Measurements from ENCODE around the gene BCL2L13. TPM values are rescaled to one million over a fixed set of nuclear protein-coding genes. Genes with fewer than 3 reads are reported as not detected.

Gene BCL2L13
- total RNA-seq, 1 donor from 2014 or later, result 42.6 TPM

DNA sequence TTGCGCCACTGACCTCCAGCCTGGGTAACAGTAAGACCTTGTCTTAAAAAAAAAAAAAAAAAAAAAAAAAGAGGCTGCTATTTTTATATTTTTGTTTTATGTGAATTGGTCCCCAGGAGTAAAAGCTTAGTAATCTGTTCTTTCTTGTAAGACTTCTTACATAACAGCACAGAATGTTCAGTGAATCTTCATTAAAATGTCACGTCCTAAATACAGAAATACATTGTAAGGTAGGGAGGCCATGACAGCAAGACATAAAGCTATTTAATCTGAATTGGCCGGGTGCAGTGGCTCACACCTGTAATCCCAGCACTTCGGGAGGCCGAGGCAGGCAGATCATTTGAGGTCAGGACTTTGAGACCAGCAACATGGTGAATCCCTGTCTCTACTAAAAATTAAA lies 71.5 kb downstream of the BCL2L13 start:
- DNase-seq, result no peak
- peaks cover 5% of the 10 kb centered on the region for H3K4me1 Mint-ChIP-seq (ENCODE audit: low read depth, unreplicated experiment)
- no peaks in the 10 kb centered on the region for H3K9me3 Mint-ChIP-seq (ENCODE audit: unreplicated experiment)
- TF ChIP-seq, protein P1, sequence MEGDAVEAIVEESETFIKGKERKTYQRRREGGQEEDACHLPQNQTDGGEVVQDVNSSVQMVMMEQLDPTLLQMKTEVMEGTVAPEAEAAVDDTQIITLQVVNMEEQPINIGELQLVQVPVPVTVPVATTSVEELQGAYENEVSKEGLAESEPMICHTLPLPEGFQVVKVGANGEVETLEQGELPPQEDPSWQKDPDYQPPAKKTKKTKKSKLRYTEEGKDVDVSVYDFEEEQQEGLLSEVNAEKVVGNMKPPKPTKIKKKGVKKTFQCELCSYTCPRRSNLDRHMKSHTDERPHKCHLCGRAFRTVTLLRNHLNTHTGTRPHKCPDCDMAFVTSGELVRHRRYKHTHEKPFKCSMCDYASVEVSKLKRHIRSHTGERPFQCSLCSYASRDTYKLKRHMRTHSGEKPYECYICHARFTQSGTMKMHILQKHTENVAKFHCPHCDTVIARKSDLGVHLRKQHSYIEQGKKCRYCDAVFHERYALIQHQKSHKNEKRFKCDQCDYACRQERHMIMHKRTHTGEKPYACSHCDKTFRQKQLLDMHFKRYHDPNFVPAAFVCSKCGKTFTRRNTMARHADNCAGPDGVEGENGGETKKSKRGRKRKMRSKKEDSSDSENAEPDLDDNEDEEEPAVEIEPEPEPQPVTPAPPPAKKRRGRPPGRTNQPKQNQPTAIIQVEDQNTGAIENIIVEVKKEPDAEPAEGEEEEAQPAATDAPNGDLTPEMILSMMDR (IDR thresholded peaks at IDR 0.05; ENCODE audit: partially characterized antibody, unreplicated experiment), result no peak
- no peaks in the 10 kb centered on the region for H3K36me3 Mint-ChIP-seq (ENCODE audit: unreplicated experiment)
- no peak overlapping the region for H3K27ac Mint-ChIP-seq (ENCODE audit: unreplicated experiment)
- H3K4me3 Mint-ChIP-seq (ENCODE audit: unreplicated experiment), result no peak overlapping the region
- no peaks in the 10 kb centered on the region for H3K27me3 Mint-ChIP-seq (ENCODE audit: unreplicated experiment)

DNA sequence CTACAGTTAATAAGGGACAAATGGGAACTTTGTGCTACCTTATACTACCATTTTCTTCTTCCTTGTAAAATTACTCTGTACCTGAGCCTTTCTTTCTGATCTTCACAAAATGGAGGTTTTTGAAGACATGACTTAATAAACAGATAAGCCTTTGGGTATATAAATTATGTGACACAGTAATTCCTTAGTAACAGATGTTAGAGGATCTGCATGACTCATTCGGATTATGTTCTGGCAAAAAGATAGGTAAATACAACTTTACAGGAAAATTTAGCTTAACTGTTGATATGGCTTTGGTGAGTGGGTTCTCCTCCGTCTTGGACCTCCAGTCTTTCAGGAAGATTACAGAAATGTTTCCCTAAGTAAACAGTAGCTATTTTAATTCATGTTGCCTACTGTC lies 73.9 kb downstream of the BCL2L13 start:
- Mint-ChIP-seq H3K27ac (ENCODE audit: unreplicated experiment) (no peak overlapping the region), H3K27me3 (ENCODE audit: unreplicated experiment) (peaks cover 1% of the 10 kb centered on the region), H3K9me3 (ENCODE audit: unreplicated experiment) (no peaks in the 10 kb centered on the region), H3K4me3 (ENCODE audit: unreplicated experiment) (no peak overlapping the region), H3K4me1 (ENCODE audit: low read depth, unreplicated experiment) (no peaks in the 10 kb centered on the region), H3K36me3 (ENCODE audit: unreplicated experiment) (no peaks in the 10 kb centered on the region)
- TF ChIP-seq, protein P1 (IDR thresholded peaks at IDR 0.05; ENCODE audit: partially characterized antibody, unreplicated experiment), result no peak
- DNase-seq, result no peak

- TF ChIP-seq, protein P1 (IDR thresholded peaks at IDR 0.05; ENCODE audit: partially characterized antibody, unreplicated experiment), result no peak
- DNase-seq, result no peak
- Mint-ChIP-seq H3K4me1 (ENCODE audit: low read depth, unreplicated experiment) (peaks cover 3% of the 10 kb centered on the region), H3K27me3 (ENCODE audit: unreplicated experiment) (peaks cover 1% of the 10 kb centered on the region), H3K9me3 (ENCODE audit: unreplicated experiment) (no peaks in the 10 kb centered on the region), H3K27ac (ENCODE audit: unreplicated experiment) (no peak overlapping the region), H3K36me3 (ENCODE audit: unreplicated experiment) (no peaks in the 10 kb centered on the region), H3K4me3 (ENCODE audit: unreplicated experiment) (no peak overlapping the region)
These were observed 78.0 kb downstream of the BCL2L13 start for GRCh38 chr22:17716529-17716928.

DNA sequence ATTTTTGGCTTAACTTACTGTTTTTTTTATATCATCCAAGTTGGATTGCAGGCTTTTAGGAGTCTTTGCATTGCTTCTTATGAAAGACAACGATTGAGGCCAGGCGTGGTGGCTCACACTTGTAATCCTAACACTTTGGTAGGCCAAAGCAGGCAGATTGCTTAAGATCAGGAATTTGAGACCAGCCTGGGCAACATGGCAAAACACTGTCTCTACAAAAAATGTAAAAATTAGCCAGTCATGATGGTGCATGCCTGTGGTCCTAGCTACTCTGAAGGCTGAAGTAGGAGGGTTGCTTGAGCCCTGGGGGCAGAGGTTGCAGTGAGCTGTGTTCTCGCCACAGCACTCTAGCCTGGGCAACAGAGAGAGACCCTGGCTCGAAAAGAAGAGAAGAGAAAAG lies 79.2 kb downstream of the BCL2L13 start:
- peaks cover 3% of the 10 kb centered on the region for H3K4me1 Mint-ChIP-seq (ENCODE audit: low read depth, unreplicated experiment)
- TF ChIP-seq, protein P1 (IDR thresholded peaks at IDR 0.05; ENCODE audit: partially characterized antibody, unreplicated experiment), result no peak
- H3K36me3 Mint-ChIP-seq (ENCODE audit: unreplicated experiment), result no peaks in the 10 kb centered on the region
- peaks cover 1% of the 10 kb centered on the region for H3K27me3 Mint-ChIP-seq (ENCODE audit: unreplicated experiment)
- H3K4me3 Mint-ChIP-seq (ENCODE audit: unreplicated experiment), result no peak overlapping the region
- H3K27ac Mint-ChIP-seq (ENCODE audit: unreplicated experiment), result no peak overlapping the region
- no peaks in the 10 kb centered on the region for H3K9me3 Mint-ChIP-seq (ENCODE audit: unreplicated experiment)
- DNase-seq, result no peak

GRCh38 chr22:17719911-17720310 lies 81.4 kb downstream of the BCL2L13 start:
- Mint-ChIP-seq H3K4me3 (ENCODE audit: unreplicated experiment) (no peak overlapping the region), H3K36me3 (ENCODE audit: unreplicated experiment) (no peaks in the 10 kb centered on the region), H3K9me3 (ENCODE audit: unreplicated experiment) (no peaks in the 10 kb centered on the region), H3K27me3 (ENCODE audit: unreplicated experiment) (peaks cover 1% of the 10 kb centered on the region), H3K27ac (ENCODE audit: unreplicated experiment) (no peak overlapping the region), H3K4me1 (ENCODE audit: low read depth, unreplicated experiment) (peaks cover 5% of the 10 kb centered on the region)
- TF ChIP-seq, protein P1 (IDR thresholded peaks at IDR 0.05; ENCODE audit: partially characterized antibody, unreplicated experiment), result no peak
- no peak for DNase-seq
